GM18861 (cell line): ENCODE measurements around the gene LRRC59.
"Not testable (repeated sequence)": the region's sequence is repeated elsewhere in the genome, so short reads cannot be mapped to it uniquely, and the experiment has no call there.

Experiments used
- ATAC-seq: cut with Tn5 transposase; IDR thresholded peaks from one replicate; pipeline ENCODE4 v1.9.1; 2021; ENCODE audit not compliant: unreplicated experiment

Gene LRRC59

DNA sequence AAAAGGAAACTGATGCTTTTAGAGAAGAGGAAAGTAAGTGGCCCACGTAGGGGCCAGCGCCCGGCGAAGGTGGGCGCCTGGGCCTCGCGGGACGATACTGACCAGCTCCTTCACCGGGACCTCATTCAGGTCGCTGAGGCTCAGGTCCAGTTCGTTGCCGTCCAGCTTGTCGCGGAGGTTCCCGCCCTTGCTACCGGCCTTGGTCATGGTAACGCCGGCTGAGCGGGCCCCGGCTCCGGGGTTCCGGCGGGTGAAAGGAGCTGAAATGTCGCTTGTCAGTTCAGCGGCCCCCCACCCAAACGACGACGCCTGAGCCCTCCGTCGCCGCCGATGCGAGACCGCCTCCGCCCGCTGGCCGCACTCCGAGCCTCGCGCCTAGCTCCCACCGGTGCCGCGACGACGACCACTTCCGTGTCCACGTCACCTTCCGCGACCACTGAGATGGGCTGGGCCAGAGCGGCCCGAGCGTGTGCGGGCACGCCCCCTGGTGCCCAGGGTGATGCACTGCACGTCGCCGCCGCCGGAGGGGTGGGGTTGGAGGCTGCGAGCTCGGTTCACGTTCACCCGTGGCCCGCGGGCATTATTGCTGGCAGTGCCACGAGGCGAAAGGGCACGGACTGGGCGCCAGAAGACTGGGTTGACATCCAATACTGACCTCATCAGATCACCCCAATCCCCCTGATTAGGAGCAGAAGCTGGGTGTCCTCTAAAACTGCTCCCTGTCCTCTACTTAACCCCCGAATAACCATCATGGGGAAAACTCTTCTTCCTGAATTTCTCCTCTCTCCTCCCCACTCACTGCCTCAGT, at the start of gene LRRC59:
TSS of gene LRRC59 (minus strand) at position 413 of the 808 bp plus-strand sequence. CDS start at position 207, 206 bp downstream.
- ATAC-seq, result peak; percentile 91

DNA sequence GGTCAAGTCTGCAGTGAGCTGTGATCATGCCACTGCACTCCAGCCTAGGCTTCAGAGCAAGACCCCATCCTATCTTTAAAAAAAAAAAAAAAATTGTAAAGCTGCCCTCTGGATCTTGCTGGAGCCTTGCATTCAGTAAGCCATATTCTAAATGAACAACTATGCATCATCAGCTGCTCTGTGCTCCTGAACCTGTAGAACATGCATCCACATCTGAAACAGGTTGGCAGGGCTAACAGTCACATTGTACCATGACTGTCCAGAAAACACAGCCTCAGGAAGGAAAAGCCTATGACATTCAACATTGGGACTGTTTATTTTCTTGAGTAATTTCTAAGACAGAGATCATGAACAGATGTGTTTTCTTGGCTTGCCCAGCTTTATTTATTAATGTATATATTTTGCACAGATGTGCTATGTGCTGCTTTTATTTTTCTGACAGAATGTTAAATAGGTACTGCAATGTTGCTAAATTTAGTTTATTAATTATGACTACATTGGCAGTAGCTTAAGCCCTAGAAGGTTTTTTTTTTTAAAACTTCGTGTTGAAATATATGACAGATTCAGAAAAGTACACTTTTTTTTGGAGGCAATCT, 48.5 kb upstream of the LRRC59 start:
- ATAC-seq, result no peak

DNA sequence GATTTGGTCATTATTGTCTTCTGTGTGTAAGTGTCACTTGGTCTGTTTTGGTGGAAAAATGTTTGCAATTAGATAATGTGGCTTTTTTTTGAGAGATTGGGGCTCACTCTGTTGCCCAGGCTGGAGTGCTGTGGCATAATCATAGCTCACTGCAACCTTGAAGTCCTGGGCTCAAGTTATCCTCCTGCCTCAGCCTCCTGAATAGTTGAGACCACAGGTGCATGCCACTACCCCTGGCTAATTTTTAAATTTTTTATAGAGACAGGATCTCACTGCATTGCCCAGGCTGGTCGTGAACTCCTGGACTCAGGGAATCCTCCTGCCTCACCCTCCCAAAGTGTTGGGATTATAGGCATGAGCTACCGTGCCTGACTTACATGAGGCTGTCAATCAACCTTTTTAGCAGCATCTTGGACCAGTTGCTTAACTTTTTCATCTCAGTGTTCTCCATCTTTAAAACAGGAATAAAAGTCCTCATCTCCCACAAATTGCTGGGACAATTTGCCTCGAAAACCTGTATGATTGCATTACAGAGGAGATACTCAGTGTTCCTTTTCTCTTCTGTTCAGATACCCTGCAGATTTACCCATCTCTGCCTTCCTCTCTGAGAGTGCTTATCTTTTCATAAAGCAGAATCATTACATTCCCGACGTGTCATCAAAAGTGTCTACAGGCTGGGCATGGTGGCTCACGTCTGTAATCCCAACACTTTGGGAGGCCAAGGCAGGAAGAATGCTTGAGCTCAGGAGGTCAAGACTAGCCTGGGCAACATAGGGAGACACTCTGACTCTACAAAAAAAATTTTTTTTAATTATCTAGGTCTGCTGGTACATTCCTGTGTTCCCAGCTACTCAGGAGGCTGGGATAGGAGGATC, 47.8 kb upstream of the LRRC59 start:
- ATAC-seq, result no peak

DNA sequence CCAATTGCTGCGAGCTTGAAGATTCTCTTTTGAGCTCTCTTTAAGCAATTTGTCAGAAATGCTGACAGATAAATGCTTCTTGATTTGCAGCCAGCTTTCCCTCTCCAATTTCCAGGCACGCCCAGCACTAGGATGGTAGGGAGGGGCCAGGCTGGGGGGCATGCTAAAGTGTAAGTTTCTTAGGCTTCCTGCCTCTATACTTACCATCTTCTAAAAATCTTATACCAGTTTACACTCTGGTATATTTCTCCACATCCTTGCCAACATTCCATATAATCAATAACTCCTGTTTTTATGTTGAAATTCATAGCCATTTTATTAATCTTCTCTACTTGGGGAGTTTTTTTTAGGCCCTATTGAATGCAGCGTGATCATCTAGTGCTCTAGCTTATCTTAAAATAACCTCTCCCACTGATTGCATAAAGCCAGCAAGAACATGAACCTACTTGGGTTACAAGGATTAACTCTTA, 46.2 kb upstream of the LRRC59 start:
- no peak for ATAC-seq

DNA sequence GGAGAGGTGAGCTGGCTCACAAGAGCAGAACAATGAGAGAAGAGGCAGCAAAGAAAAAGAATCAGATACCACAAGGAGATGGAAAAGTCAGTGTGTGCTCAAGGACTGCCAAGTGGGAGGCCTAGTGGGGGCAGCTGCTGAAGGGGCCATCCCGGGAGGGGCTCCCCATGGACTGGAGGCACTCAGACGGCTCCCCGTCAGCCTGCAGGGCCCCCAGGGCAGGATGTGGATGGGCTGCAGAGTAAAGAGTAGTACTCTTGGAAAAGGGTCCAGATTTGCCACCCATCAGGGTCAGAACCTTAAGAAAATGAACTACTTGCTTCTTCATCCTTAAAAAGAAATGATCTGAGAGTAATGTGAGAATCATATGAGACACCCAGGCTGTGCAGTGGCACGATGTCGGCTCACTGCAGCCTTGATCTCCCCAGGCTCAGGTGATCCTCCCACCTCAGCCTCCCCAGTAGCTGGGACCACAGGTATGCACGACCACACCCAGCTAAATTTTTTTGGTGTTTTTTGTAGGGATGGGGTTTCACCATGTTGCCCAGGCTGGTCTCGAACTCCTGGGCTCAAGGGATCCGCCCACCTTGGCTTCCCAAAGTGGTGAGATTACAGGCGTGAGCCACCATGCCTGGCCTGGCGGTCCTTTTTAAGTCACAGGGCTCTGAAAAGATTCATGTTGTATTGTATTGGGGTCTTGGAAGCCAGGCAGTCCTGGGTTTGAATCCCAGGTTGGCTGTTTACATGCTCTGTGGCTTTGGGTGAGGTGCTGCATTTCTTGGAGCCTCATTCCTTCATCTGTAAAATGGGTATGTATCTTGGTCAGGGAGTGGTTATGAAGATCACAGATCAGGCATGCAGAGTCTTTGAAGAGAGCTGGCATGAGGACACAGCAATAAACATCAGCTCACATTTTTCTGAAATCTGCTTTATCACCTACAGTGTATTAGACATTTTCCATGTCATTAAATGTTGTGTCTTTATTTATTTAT, 43.8 kb upstream of the LRRC59 start:
- ATAC-seq, result no peak

DNA sequence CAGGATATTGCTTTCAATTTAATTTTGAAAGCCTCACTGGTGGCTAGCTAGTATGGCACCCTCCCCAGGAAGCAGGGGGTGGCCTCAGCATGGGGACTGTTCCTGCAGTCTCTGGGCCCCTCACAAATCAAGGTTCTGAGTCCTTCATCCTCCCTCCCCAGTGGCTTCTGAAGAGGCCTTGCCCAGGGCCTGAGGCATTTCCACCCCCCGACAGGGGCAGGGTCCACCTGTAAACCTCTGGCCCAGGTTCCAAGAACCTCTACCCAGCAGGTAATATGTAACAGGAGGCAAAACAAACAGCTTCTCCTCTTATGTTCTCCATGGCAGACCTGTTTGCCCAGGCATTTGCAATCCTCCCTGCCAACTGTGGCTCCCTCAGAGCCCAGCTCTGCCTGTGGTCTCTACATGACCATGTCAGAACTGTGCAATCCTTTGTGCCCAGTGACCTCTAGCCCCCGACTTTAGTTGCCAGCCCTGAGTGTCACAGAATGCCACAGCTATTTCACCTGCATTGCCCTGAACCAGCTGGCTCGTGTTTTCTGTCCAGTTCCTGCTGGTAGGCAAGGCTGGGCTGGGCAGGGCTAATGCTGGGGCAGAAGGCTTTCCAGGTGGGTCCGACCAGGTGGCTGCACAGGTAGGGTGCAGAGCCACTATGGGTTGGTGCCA, 43.0 kb upstream of the LRRC59 start:
- ATAC-seq, result no peak

DNA sequence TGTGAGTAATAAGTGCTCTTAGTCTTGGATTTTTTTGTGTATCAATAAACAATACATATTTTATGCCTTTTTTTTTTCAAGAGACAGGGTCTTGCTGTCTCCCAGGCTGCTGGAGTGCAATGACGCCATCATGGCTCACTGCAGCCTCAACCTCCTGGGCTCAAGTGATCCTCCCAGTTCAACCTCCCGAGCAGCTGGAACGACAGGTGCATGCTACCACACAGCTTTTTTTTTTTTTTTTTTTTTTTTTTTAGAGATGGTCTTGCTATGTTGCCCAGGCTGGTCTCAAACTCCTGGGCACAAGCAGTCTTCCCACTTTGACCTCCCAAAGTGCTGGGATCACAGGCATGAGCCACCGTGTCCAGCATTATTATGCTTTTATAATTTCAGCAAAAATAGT, 41.7 kb upstream of the LRRC59 start:
- ATAC-seq, result no peak

GRCh38 chr17:50437409-50437808, 40.1 kb upstream of the LRRC59 start:
- ATAC-seq, result no peak

DNA sequence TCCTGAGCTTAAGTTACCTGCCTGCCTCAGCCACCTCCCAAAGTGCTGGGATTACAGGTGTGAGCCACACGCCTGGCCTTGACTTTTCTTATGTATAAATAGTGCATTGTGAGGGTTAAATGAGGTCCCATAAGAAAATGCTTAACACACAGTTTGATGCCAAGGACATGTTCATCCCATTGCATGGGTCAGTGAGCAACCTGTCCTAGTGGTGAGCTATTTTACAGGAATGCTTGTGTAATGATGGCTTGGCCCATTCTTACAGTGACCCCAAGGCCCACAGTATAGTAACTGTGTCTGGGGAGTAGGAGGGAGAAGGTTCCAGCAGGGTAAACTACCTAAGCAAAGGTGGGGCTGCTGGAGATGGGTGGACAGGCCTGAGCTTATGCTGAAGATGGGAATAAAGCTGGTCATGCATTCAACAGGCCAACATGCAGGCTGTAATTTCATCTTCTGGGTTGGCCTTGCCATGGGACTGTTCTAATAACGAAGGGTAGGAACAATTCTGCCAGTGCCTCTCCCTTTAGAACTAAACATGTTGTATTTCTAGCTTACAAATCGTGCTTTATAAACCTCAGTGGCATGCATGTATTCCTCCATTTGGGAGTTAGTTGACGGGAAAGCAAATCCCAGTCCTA, 34.9 kb upstream of the LRRC59 start:
- ATAC-seq, result no peak

DNA sequence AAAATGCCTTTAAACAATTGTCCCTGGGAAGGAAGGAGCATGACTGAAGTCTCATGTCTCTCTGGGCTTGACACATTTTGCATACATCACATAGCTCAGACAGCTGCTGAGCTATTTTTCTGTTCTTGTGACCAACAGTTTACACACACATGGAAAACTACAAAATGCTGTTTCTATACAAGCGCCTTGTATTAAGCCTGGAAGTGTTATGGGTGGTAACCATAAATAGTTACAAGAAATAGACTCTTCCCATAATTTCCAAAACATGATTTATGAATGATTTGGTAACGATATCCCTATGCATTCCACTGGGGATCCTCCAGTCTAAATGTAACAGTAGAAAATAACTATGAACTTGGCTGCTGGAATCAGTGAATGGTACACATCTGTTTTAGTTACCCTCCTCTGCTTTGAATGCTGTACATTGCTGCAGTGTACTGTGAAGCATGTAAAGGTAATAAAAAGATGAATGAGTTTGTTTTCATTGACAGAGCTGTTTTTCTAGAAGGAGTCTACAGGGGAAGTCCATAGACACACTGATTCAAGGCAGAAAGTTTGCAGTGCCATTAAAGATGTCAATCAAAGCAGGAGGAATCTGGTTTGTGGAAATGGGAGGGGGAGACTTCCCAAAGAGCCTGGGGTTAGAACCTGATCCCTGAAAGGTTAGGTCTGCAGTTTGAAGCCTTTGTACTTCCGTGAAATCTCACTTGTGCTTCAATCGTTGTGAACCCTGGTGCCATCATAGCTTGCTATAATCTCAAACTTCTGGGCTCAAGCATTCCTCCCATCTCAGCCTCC, 33.7 kb upstream of the LRRC59 start:
- no peak for ATAC-seq

- ATAC-seq, result no peak
These were observed 32.5 kb upstream of the LRRC59 start for GRCh38 chr17:50429793-50430192.

- no peak for ATAC-seq
These were observed 31.6 kb upstream of the LRRC59 start for GRCh38 chr17:50428831-50429424.

- not testable (repeated sequence) for ATAC-seq
These were observed 30.8 kb upstream of the LRRC59 start for GRCh38 chr17:50428126-50428525.

- no peak for ATAC-seq
These were observed 29.8 kb upstream of the LRRC59 start for GRCh38 chr17:50426814-50427787.

DNA sequence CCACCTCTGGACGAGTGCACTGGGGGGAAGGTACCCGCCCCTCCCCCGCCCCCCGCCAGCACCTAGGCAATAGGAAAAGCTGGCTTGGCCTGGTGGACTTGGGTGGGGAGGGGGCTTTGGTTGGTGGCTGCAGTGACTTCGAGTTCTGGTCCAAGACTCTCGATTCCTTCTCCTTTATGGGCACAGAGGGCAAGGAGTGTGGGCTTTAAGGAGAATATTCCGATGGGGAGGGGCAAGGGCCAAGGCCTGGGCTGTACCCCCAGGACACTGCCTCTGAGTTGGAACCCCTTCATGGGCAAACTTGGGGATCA, 29.1 kb upstream of the LRRC59 start:
- no peak for ATAC-seq

GRCh38 chr17:50425682-50426471, 28.6 kb upstream of the LRRC59 start, which contains the start of gene ACSF2:
Gene ACSF2, plus strand, starts transcription at chr17:50426218. Its CDS starts 44 bp downstream, at chr17:50426262.
- no peak for ATAC-seq
